SJCRH30 (cell line): ENCODE measurements around the gene SMIM8. TPM values are rescaled to one million over a fixed set of nuclear protein-coding genes. Genes with fewer than 3 reads are reported as not detected.

Experiments
- DNase-seq, 2 experiments: peaks; one replicate each; pipeline ENCODE4 v3.0.0-alpha.2; 2015 to 2020
- H3K27ac ChIP-seq: fragments of 250-450 bp; sonication (Bioruptor Pico); 2 replicates; pipeline ENCODE4 v1.5.1; 2020; ENCODE audit warnings: mild to moderate bottlenecking, moderate library complexity
- H3K27me3 ChIP-seq: fragments of 250-450 bp; sonication (Bioruptor Pico); 2 replicates; pipeline ENCODE4 v1.5.1; 2020; ENCODE audit warnings: mild to moderate bottlenecking, moderate library complexity
- H3K36me3 ChIP-seq: fragments of 250-450 bp; sonication (Bioruptor Pico); 2 replicates; pipeline ENCODE4 v1.5.1; 2020; ENCODE audit warnings: mild to moderate bottlenecking, moderate library complexity
- H3K4me1 ChIP-seq: fragments of 250-450 bp; sonication (Bioruptor Pico); 2 replicates; pipeline ENCODE4 v1.5.1; 2020; ENCODE audit warnings: mild to moderate bottlenecking, moderate library complexity
- H3K4me3 ChIP-seq: fragments of 250-450 bp; sonication (Bioruptor Pico); 2 replicates; pipeline ENCODE4 v1.5.1; 2020; ENCODE audit warnings: mild to moderate bottlenecking, moderate library complexity
- H3K9me3 ChIP-seq: fragments of 250-450 bp; sonication (Bioruptor Pico); replicated peaks from 2 replicates; pipeline ENCODE4 v1.5.1; 2020; ENCODE audit warnings: mild to moderate bottlenecking, moderate library complexity
- total RNA-seq: library from RNA; depleted of rRNA; stranded (reverse); fragments of >200 nt; shearing (Covaris generic); gene quantifications from 2 replicates; pipeline ENCODE4 v1.2.3, GENCODE V29; 2014

SMIM8 gene
- total RNA-seq, 1 experiment from 2014 or later, result 11.1 TPM

DNA sequence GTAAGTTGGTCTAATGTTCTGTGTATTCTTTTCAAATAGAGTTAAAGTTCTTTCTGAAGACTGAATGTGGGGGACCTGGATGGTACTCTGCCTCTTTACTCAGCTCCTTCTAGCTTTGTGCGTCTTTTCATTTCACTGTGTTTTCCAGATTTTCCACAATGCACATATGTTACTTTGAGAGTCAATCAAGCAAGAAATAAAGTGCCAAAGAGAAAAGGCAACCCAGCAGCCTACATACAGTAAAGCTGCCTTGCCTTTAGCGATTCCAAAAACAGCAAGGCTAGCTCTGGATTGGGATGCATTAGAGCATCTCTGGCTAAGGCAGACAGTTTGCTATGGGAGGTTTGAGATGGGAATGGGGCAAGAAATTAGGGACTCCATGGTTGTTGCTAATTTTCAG, 27.5 kb downstream of the SMIM8 start:
- Histone ChIP-seq H3K4me3 (no peak overlapping the region), H3K9me3 (no peaks in the 10 kb centered on the region; the same call in 1 of the 2 replicates), H3K4me1 (no peaks in the 10 kb centered on the region), H3K36me3 (no peaks in the 10 kb centered on the region), H3K27ac (no peak overlapping the region), H3K27me3 (no peaks in the 10 kb centered on the region)
- no peak for DNase-seq

DNA sequence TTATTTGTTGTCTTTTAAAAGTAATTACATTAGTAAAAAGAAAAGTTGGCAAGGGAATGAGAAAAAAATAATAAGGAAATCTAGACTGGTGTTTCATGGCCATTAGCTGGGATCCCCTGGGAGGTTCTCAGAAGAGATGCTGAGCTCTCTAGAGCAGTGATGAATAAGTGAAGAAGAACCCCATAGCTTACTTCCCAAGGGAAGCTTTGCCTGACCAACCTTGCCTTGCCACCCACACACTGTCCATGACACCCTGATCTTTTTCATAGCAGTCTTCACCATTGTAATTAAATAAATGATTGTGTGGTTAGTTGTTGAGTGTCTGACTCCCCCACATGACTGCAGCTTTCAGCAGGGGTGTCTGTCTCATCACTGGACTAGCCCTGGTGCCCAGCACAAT, 28.1 kb downstream of the SMIM8 start:
- no peak overlapping the region for H3K27ac ChIP-seq
- no peaks in the 10 kb centered on the region for H3K27me3 ChIP-seq
- no peak overlapping the region for H3K4me3 ChIP-seq
- H3K36me3 ChIP-seq, result no peaks in the 10 kb centered on the region
- no peak for DNase-seq
- H3K9me3 ChIP-seq, result no peaks in the 10 kb centered on the region; the same call in 1 of the 2 replicates
- no peaks in the 10 kb centered on the region for H3K4me1 ChIP-seq

DNA sequence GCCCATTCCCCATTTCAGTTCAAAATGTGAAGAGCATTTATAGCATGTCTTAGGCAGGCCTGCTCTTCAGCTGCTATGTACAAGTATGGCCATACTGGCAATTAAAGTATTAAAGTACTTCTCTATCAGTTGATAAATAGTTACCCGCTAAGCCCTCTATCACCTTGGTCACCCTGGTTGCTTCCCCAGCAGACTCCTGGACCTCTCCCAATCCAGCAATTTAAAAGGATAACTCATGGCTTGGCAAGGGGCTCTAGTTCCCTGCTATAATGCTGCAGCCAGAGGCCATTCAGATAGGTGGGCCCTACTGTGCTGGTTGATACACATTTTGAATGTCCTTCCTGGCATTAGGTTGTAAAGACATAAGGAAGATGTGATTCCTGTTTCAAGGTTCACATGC, 29.2 kb downstream of the SMIM8 start:
- Histone ChIP-seq H3K4me1 (no peaks in the 10 kb centered on the region), H3K9me3 (no peaks in the 10 kb centered on the region; the same call in 1 of the 2 replicates), H3K27me3 (no peaks in the 10 kb centered on the region), H3K36me3 (no peaks in the 10 kb centered on the region; the same call in 1 of the 2 replicates), H3K27ac (no peak overlapping the region), H3K4me3 (no peak overlapping the region)
- no peak for DNase-seq

DNA sequence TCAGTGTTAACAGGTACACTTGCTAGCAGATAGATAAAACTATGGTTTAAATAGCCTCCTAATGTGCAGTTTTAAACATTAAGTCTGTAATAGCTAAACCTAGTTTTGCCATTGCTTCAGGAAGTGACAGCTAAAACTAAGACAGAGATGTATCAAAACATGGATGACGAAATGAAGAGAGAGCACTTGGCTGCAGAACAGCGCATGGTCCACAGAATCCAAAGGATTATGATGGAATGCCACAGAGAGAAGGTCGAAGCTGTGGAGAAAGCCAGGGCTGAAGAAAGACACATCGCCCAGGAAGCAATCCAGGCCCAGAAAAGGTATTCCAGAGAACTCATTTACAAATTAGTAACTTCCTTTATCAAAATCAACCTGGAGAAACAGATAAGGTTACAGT, 33.8 kb downstream of the SMIM8 start:
- H3K4me3 ChIP-seq, result no peak overlapping the region
- H3K4me1 ChIP-seq, result no peaks in the 10 kb centered on the region
- H3K9me3 ChIP-seq, result no peaks in the 10 kb centered on the region
- H3K27ac ChIP-seq, result no peak overlapping the region
- no peak for DNase-seq
- H3K27me3 ChIP-seq, result no peaks in the 10 kb centered on the region
- no peaks in the 10 kb centered on the region; the same call in 1 of the 2 replicates for H3K36me3 ChIP-seq

- H3K4me3 ChIP-seq, result no peak overlapping the region
- H3K4me1 ChIP-seq, result no peaks in the 10 kb centered on the region
- no peaks in the 10 kb centered on the region; the same call in 1 of the 2 replicates for H3K36me3 ChIP-seq
- no peaks in the 10 kb centered on the region for H3K9me3 ChIP-seq
- H3K27me3 ChIP-seq, result no peaks in the 10 kb centered on the region
- no peak overlapping the region for H3K27ac ChIP-seq
- no peak for DNase-seq
Observed at GRCh38 chr6:87357479-87358196, 35.2 kb downstream of the SMIM8 start.

DNA sequence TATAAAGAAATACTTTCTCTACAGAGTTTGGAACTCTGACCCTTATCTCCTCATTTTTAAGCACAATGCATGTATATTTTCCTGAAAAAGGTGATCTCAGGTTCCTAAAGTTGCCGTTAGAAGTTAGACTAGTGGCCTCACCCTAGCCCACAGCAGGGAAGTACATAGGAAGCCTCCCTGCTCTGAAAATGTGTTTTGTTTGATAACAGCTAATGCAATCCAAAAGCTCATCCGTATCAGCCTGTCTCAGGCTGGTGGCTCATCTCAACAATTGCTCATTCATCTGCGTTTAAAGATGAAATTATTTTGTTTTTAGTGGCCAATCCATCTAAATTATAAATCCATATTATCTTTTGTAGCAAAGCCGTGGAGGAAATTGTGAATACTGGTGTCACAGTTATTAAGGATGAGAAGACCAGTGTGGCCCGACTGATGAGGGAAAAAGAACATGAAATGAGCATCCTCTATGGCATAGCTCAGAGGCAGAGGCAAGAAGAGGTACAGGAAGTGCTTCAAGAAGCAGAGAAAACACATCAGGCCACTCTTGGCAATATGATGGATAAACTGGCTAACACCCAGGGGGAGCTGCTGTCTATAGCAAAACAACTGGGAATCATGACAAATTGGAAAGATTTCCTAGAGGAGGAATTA, 42.3 kb downstream of the SMIM8 start:
- Histone ChIP-seq H3K36me3 (no peaks in the 10 kb centered on the region), H3K4me3 (no peak overlapping the region), H3K9me3 (no peaks in the 10 kb centered on the region), H3K27ac (no peak overlapping the region), H3K27me3 (no peaks in the 10 kb centered on the region), H3K4me1 (no peaks in the 10 kb centered on the region)
- no peak for DNase-seq

- DNase-seq, result no peak
- no peaks in the 10 kb centered on the region for H3K27me3 ChIP-seq
- H3K4me1 ChIP-seq, result no peaks in the 10 kb centered on the region
- H3K4me3 ChIP-seq, result no peak overlapping the region
- H3K9me3 ChIP-seq, result no peaks in the 10 kb centered on the region
- no peak overlapping the region for H3K27ac ChIP-seq
- H3K36me3 ChIP-seq, result no peaks in the 10 kb centered on the region
Observed at GRCh38 chr6:87366072-87366827, 43.9 kb downstream of the SMIM8 start.

GRCh38 chr6:87366899-87367298, 44.5 kb downstream of the SMIM8 start:
- Histone ChIP-seq H3K9me3 (no peaks in the 10 kb centered on the region), H3K4me3 (no peak overlapping the region), H3K27ac (no peak overlapping the region), H3K36me3 (no peaks in the 10 kb centered on the region), H3K27me3 (no peaks in the 10 kb centered on the region), H3K4me1 (no peaks in the 10 kb centered on the region)
- peak in 1 of 2 experiments; percentile 13 for DNase-seq

- Histone ChIP-seq H3K27ac (no peak overlapping the region), H3K4me3 (no peak overlapping the region), H3K36me3 (no peaks in the 10 kb centered on the region), H3K27me3 (no peaks in the 10 kb centered on the region), H3K4me1 (no peaks in the 10 kb centered on the region), H3K9me3 (no peaks in the 10 kb centered on the region; the same call in 1 of the 2 replicates)
- DNase-seq, result no peak
Observed at GRCh38 chr6:87373377-87373776, 51.0 kb downstream of the SMIM8 start.

GRCh38 chr6:87375315-87375714, 52.9 kb downstream of the SMIM8 start:
- Histone ChIP-seq H3K9me3 (no peaks in the 10 kb centered on the region; the same call in 1 of the 2 replicates), H3K27me3 (no peaks in the 10 kb centered on the region)

DNA sequence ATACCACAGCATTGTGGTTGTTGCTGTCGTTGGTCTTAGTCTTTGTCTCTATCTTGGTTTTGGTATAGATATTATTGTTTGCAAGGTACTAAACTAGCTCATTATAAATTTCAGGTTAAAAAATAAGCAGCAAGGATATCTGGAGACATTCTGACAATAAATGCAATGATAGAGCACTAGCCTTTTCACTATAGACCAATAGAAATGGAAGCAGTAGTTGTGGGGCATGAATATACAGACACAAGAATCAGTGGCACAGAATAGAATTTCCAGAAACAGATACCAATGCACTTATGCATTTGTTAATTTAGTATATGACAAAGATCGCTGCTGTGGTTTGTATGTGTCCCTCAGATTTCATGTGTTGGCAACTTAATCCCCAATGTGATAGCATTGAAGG, 54.3 kb downstream of the SMIM8 start:
- H3K9me3 ChIP-seq, result no peaks in the 10 kb centered on the region; the same call in 1 of the 2 replicates
- H3K4me1 ChIP-seq, result no peaks in the 10 kb centered on the region
- DNase-seq, result no peak
- no peak overlapping the region for H3K27ac ChIP-seq
- H3K36me3 ChIP-seq, result no peaks in the 10 kb centered on the region
- no peaks in the 10 kb centered on the region for H3K27me3 ChIP-seq
- no peak overlapping the region for H3K4me3 ChIP-seq

More at GRCh38 chr6:87375315-87375714, 52.9 kb downstream of the SMIM8 start:
- no peak overlapping the region for H3K27ac ChIP-seq
- no peaks in the 10 kb centered on the region for H3K4me1 ChIP-seq
- no peaks in the 10 kb centered on the region for H3K36me3 ChIP-seq
- no peak for DNase-seq
- H3K4me3 ChIP-seq, result no peak overlapping the region

DNA sequence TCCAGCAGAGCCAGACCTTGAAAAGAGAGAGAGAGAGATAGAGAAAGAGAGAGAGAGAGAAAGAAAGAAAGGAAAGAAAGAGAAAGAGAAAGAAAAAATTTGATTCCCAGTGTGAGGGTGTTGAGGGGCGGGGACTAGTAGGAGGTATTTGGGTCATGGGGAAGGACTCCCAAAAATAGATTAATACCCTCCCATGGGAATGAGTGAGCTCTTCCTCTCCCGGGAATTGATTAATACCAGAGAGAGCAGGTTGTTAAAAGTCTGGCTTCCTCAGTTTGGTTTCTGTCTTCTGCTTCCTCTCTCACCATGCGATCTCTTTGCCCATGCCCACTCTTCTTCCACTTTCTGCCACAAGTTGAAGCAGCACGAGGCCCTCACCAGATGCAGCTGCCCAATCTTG, 56.6 kb downstream of the SMIM8 start:
- no peaks in the 10 kb centered on the region for H3K9me3 ChIP-seq
- DNase-seq, result no peak
- H3K36me3 ChIP-seq, result no peaks in the 10 kb centered on the region
- no peak overlapping the region for H3K27ac ChIP-seq
- H3K4me1 ChIP-seq, result no peaks in the 10 kb centered on the region
- no peaks in the 10 kb centered on the region for H3K27me3 ChIP-seq
- H3K4me3 ChIP-seq, result no peak overlapping the region

DNA sequence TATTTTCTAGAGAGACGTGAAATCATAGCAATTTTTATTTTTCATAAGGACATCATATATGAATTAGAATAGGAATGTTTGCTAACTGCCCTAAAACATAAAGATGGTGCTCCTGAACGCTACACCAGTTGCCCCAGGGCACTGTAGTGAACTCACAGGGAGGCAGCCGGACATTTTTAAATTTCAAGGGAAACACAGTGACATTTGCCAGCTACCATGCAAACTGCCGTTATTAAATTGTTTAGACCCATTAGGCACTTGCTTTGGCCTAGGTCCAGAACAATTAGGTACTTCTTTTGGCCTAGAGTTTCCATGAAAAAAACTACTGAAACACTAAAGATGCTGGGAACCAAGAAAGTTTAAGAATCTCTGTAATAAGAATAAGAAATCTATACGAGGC, 60.5 kb downstream of the SMIM8 start:
- Histone ChIP-seq H3K27ac (no peak overlapping the region), H3K27me3 (no peaks in the 10 kb centered on the region), H3K4me1 (no peaks in the 10 kb centered on the region), H3K9me3 (no peaks in the 10 kb centered on the region), H3K4me3 (no peak overlapping the region), H3K36me3 (no peaks in the 10 kb centered on the region)
- DNase-seq, result no peak

GRCh38 chr6:87384038-87384437, 61.6 kb downstream of the SMIM8 start:
- H3K27me3 ChIP-seq, result no peaks in the 10 kb centered on the region
- no peaks in the 10 kb centered on the region for H3K9me3 ChIP-seq
- no peaks in the 10 kb centered on the region for H3K36me3 ChIP-seq
- H3K4me1 ChIP-seq, result no peaks in the 10 kb centered on the region
- no peak overlapping the region for H3K4me3 ChIP-seq
- H3K27ac ChIP-seq, result no peak overlapping the region
- no peak for DNase-seq

DNA sequence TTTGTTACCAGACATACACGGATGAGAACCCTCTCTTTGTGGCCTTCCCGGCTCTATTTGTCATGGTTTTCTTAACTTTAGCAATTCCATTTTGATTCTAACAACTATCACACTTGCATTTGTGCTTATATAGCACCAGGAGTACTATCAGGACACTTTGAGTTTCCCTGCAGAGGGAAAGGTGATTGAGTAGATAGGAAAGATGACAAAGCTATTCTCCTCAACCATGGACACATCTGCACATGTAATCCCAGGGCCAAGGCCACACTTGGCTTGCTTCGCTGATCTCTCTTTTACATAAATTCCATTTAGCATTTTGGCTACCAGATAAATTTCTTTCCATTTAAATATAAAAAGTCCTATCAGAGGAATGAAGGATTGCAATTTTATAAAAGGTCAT, 62.1 kb downstream of the SMIM8 start:
- H3K27ac ChIP-seq, result no peak overlapping the region
- H3K4me3 ChIP-seq, result no peak overlapping the region
- H3K27me3 ChIP-seq, result no peaks in the 10 kb centered on the region
- H3K4me1 ChIP-seq, result no peaks in the 10 kb centered on the region
- no peak for DNase-seq
- no peaks in the 10 kb centered on the region for H3K9me3 ChIP-seq
- H3K36me3 ChIP-seq, result no peaks in the 10 kb centered on the region
